SU-DHL-6 (cell line): ENCODE data around the gene GRIK4.

Source experiments
- CTCF ChIP-seq: fragments of 200-600 bp; sonication (generic); IDR thresholded peaks from one replicate; pipeline ENCODE4 v1.5.1; 2017; ENCODE audit warnings: antibody characterized with exemption, mild to moderate bottlenecking, low read length, moderate library complexity; ENCODE audit not compliant: insufficient read depth, poor library complexity, severe bottlenecking
- EZH2phosphoT487 ChIP-seq: fragments of 200-600 bp; sonication (generic), shearing (Covaris generic); conservative IDR thresholded peaks from 2 replicates; pipeline ENCODE4 v1.6.1; 2018; ENCODE audit warnings: mild to moderate bottlenecking, antibody characterized with exemption, low read length, moderate library complexity, mixed read lengths

- TF ChIP-seq CTCF (no peak), EZH2phosphoT487 (no peak)
Observed at GRCh38 chr11:120516461-120517389, 5.2 kb downstream of the GRIK4 start.
